Stimulated activated CD8-positive, alpha-beta memory T cell treated with anti-CD3 and anti-CD28 coated beads, Interleukin-15, amount 100 ng/mL, for 4 hours (primary cell): ENCODE data around the gene RAP1GAP2.

Source experiments
- DNase-seq, 2 donors: peaks; one replicate each; pipeline ENCODE4 v3.0.0-alpha.2; 2020; ENCODE audit warnings: low read depth in 2 of 2

The RAP1GAP2 gene

GRCh38 chr17:2853283-2854142, 57.3 kb downstream of the RAP1GAP2 start:
- no peak for DNase-seq

DNA sequence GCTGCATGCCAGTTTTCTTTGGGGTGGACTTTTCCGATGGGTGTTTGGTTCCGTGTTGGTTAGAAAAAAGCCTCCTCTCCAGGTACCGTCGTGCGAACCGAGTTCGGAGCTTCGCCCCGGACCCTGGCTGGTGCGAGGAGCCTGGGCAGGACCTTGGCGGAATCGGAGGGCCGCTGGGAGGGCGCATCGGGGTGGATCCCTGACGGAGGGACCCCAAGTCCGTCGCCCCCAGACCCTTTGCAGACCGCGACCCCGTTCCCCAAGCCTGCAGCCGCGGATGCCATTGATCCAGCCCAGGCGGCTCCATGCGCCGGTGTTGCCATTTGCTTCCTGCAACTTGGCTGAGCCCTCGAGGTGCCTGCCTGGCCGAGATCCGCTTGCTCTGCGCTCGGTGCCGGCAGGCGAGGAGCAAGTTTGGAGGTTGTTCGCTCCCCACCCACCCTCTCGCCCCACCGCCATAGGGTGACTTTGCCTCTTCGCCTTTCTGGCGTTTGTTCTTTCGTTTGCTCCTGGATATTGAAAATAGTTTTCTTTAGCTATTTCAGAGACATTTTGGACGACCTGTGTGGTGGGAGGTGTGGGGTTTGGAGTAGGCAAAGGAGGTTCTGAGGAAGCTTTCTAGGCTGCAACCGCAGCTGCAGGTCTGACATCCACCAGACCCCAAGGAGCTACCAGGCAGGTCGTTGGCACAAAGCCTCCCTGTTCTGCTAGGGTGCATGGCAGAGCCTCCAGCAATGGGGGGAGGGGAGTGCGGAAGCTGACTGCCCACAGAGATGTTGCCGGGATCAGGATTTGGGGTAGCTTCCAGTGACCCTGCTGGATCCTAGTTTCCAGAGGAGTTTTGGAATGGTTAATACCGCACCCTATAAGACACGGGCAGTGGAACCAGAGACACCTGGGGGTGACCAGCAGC, 58.2 kb downstream of the RAP1GAP2 start:
- no peak for DNase-seq

- no peak for DNase-seq
Observed at GRCh38 chr17:2855063-2855600, 58.9 kb downstream of the RAP1GAP2 start.

GRCh38 chr17:2856727-2857126, 60.5 kb downstream of the RAP1GAP2 start:
- no peak for DNase-seq

GRCh38 chr17:2860045-2860444, 63.8 kb downstream of the RAP1GAP2 start:
- DNase-seq, result no peak

GRCh38 chr17:2860883-2861282, 64.6 kb downstream of the RAP1GAP2 start:
- DNase-seq, result no peak

- no peak for DNase-seq
Observed at GRCh38 chr17:2862197-2862596, 66.0 kb downstream of the RAP1GAP2 start.

- DNase-seq, result no peak
Observed at GRCh38 chr17:2863204-2863603, 67.0 kb downstream of the RAP1GAP2 start.

- DNase-seq, result no peak
Observed at GRCh38 chr17:2865228-2865627, 69.0 kb downstream of the RAP1GAP2 start.

DNA sequence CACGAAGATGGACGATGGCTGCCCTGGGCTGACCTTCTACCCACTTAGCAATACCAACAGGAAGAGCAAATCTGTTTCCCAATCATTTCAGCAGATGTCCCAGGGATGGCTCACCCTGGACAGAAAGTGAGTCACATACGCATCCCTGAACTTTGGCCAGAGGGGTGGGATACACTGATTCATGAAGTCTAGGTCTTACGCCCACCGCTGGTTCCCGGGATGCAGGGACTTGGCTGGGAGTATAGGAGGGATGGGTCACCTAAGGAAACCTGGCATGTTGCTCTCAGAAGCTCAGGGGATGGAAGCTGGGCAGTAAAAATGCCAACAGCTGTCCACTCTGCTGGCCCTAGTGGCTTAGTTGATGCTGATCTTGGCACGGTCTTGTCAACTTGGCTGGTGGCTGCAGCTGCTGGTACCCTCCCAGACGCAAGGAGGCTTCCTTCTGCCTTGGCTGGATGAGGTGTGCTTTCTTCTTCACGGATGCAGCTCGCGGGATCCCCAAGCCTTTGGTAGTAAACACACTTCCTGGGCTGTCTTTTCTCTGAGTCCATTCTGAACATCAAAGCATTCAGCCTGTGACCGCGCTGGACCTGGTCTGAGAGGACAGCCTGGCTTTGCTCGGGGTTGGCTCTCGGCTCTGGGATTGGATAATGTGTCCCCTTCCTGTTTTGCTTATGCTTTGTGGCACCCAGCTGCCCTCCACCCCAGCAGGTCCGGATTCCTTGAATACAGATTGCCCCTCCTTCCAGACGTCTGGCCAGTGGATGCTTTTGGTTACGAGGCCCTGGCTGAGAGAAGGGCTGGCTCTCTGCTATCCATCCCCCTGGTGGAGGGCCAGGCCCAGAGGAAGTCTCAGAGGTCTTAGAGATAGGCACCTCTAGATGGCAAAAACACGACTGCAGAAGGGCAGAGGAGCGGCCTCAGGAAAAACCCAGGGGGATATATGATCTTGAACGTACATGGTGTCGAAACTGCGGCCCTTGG, 71.5 kb downstream of the RAP1GAP2 start:
- DNase-seq, result no peak

DNA sequence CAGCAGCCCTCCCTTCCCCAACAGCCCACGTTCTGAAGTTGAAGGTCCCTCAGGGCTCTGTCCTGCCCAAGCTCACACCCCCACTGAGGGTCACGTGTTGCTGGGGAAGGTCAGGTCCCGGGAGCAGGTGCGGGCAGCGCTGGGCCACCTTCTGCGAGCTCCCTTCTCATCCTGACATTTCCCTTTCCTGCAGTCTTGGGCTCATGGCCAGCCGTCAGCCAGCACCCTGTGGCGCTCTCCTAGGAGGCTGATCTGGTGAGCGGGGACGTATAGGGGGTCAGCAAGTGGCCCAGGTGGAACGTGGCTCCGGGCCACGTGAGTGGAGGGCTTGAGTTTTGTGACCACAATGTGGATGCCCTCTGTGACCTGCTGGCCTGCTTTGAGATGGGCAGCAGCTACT, 73.4 kb downstream of the RAP1GAP2 start:
- no peak for DNase-seq

DNA sequence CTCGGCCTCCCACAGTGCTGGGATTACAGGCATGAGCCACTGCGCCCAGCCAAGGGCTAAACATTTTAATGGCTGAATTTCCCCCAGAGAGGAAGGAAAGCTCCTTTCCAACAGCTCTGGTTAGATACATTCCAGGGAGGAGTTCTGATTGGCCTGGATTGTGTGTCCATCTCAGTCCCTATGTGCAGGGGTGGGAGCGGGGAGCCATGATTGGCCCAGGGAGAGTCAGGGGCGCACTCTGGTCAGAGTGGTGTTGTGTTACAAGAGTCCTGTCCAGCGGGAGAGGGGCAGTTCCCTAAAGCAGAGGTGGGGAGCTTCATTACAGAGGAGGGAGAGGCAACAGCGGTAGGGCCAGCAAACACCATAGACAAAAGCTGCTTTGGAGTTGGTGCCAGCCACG, 75.0 kb downstream of the RAP1GAP2 start:
- DNase-seq, result no peak

- no peak for DNase-seq
Observed at GRCh38 chr17:2871720-2872119, 75.5 kb downstream of the RAP1GAP2 start.

DNA sequence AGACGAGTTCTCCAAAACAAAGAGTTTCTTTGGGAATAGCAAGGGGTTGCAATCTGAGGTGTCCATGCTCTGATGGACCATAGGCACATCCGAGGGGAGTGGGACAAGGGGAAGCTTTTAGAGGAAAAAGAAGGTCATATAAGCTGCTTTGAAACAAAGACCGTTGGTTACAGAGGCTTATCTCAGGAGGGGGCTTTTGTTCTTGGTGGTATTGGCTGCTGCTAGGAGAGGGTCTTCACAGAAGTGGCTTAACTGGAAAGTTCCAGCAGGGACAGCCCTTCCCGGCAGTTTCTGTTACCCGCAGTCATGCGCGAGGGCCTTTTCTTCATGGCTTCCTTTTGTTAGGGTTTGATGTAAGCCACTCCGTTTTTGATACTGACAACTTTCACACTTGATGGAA, 76.0 kb downstream of the RAP1GAP2 start:
- no peak for DNase-seq

GRCh38 chr17:2874189-2874686, 78.0 kb downstream of the RAP1GAP2 start:
- DNase-seq, result no peak

DNA sequence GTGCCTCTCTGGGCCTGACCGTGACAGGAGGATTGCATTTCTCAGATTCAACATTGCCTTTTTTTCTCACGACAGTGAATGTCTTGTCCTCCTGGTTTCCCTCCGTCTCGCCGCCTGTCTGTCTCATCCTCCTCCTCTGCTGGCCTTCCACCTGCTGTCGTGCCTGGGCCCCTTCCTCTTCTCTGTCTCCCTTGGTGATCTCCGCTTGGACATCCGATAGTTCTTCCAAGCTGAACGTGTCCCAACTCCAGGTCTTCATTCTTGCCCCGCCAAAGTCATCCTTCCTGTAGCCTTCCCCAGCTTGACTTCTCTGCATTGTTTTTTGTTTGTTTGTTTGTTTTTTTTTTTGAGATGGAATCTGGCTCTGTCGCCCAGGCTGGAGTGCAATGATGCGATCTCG, 79.4 kb downstream of the RAP1GAP2 start:
- no peak for DNase-seq

DNA sequence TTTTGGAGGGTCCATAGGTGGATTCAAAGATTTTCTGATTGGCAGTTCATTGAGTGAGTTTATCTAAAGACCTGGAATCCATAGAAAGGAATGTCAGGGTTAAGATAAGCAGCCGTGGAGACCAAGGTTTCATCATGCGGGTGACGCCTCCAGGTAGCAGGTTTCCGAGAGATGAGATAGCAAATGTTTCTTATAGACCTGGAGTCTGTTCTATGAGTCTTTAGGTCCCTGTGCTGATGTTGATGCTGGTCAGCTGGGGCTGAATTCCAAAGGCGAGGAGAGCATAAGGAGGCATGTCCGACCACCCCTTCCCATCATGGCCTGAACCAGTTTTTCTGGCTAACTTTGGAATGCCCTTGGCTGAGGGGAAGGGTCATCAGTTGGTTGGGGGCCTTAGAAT, 80.2 kb downstream of the RAP1GAP2 start:
- DNase-seq, result no peak

GRCh38 chr17:2878751-2879254, 82.6 kb downstream of the RAP1GAP2 start:
- no peak for DNase-seq

DNA sequence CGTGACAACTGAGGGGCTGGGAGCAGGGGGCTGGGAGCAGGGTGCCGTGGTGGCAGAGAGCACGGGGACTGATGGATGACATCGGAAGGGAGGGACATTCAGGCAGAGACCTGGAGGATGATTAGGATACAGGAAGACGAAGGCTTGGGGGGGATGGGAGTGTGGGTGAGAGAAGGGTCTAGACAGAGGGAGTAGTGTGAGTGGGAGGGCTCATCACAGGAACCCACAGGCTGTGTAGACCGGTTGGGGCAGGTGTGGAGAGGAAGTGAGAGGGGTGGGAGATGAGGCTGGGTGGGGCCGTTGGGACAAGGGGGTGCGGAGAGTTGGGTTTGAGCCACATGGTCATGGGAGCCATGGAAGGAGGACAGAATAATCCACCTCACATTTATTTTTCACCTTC, 83.8 kb downstream of the RAP1GAP2 start:
- DNase-seq, result no peak

DNA sequence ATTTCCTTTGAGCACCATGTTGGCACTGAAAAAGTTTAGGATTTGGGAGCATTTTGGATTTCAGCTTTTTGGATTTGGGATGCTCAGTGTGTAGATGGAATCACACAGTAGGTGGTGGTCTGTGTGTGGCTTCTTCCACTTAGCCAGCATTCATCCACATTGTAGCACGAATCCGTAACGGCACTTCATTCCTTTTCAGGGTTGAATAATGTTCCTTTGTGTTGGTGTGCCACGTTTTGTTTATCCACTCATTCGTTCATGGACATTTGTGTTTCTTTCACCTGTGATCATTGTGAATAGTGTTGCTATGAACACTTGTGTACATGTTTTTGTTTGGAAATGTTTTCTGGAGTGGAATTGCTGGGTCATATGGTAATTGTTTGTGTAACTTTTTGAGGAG, 85.1 kb downstream of the RAP1GAP2 start:
- DNase-seq, result no peak
